DOHH2 (cell line): ENCODE measurements around the gene GPATCH3.

Experiments used
- H3F3A ChIP-seq: fragments of 200-600 bp; sonication (generic), shearing (Covaris generic); 2 replicates; pipeline ENCODE4 v1.6.0; 2016; ENCODE audit warnings: antibody characterized with exemption, mild to moderate bottlenecking; ENCODE audit not compliant: control insufficient read depth, insufficient read depth
- H3K27ac ChIP-seq: fragments of 200-600 bp; sonication (generic); 2 replicates; pipeline ENCODE4 v1.5.1; 2014; ENCODE audit warnings: low read depth, mild to moderate bottlenecking, low read length, moderate library complexity
- H3K27me3 ChIP-seq: fragments of 200-600 bp; sonication (generic); 2 replicates; pipeline ENCODE4 v1.6.1; 2014; ENCODE audit warnings: mild to moderate bottlenecking, low read length, mixed read lengths; ENCODE audit not compliant: control insufficient read depth
- H3K36me3 ChIP-seq: fragments of 200-600 bp; sonication (generic); 2 replicates; pipeline ENCODE4 v1.6.1; 2014; ENCODE audit warnings: mild to moderate bottlenecking, low read length, moderate library complexity, mixed read lengths; ENCODE audit not compliant: control insufficient read depth
- H3K4me1 ChIP-seq: fragments of 200-600 bp; sonication (generic); 2 replicates; pipeline ENCODE4 v1.6.1; 2014; ENCODE audit warnings: mild to moderate bottlenecking, low read length, mixed read lengths; ENCODE audit not compliant: control insufficient read depth
- H3K4me2 ChIP-seq: fragments of 200-600 bp; sonication (generic); 2 replicates; pipeline ENCODE4 v1.6.0; 2014; ENCODE audit warnings: mild to moderate bottlenecking, low read length, moderate library complexity
- H3K4me3 ChIP-seq: fragments of 200-600 bp; sonication (generic); 2 replicates; pipeline ENCODE4 v1.5.1; 2014; ENCODE audit warnings: mild to moderate bottlenecking, low read length, mixed read lengths
- H3K79me2 ChIP-seq: fragments of 200-600 bp; sonication (generic); 2 replicates; pipeline ENCODE4 v1.6.1; 2014; ENCODE audit warnings: mild to moderate bottlenecking, low read length, mixed read lengths; ENCODE audit not compliant: control insufficient read depth
- H3K9me2 ChIP-seq: fragments of 200-600 bp; sonication (generic); replicated peaks from 2 replicates; pipeline ENCODE4 v1.6.1; 2014; ENCODE audit warnings: mild to moderate bottlenecking, low read length, mixed read lengths; ENCODE audit not compliant: control insufficient read depth
- H3K9me3 ChIP-seq: fragments of 200-600 bp; sonication (generic); 2 replicates; pipeline ENCODE4 v1.6.1; 2014; ENCODE audit warnings: antibody characterized with exemption, low read length, mixed read lengths; ENCODE audit not compliant: control insufficient read depth, insufficient read depth
- H4K20me1 ChIP-seq: fragments of 200-600 bp; sonication (generic); 2 replicates; pipeline ENCODE4 v1.6.0; 2014; ENCODE audit warnings: low read depth, mild to moderate bottlenecking, antibody characterized with exemption, low read length, moderate library complexity; ENCODE audit not compliant: control insufficient read depth, insufficient read depth
- EZH2phosphoT487 ChIP-seq: fragments of 200-600 bp; sonication (generic); IDR thresholded peaks from 2 replicates; pipeline ENCODE4 v1.6.1; 2017; ENCODE audit warnings: borderline replicate concordance, mild to moderate bottlenecking, antibody characterized with exemption, low read length, moderate library complexity, mixed read lengths
- TF ChIP-seq, protein P1 (sequence below): fragments of 200-600 bp; sonication (generic); IDR thresholded peaks from one replicate; pipeline ENCODE4 v1.5.1; 2014; ENCODE audit warnings: antibody characterized with exemption, mild to moderate bottlenecking, low read depth, low read length; ENCODE audit not compliant: poor library complexity, severe bottlenecking

The GPATCH3 gene

DNA sequence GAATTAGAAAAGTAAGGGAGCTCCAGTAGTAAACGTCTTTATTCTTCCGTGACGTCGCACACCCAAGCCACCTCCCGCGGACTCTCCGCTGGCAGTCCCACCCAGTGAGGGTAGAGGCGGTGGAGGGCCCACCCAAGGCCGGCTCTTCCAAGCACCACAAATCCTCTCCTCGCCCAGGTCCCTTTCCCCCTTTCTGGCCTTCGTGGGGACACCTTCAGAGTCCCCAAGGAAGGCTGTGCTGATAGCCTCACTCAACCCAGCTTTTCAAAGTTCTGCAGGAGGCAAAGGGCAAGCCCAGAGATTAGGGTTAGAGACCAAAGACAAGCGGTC lies 9.8 kb downstream of the GPATCH3 start:
- no peaks in the 10 kb centered on the region for H3K9me2 ChIP-seq
- peak overlapping the region; percentile 93 for H3K4me3 ChIP-seq
- peak overlapping the region; percentile 86 for H3K4me2 ChIP-seq
- H3K27me3 ChIP-seq = no peaks in the 10 kb centered on the region
- peaks cover 31% of the 10 kb centered on the region for H3K79me2 ChIP-seq
- H4K20me1 ChIP-seq = 0 out of 2 replicates have a peak, but pooled peaks cover 9% of the 10 kb centered on the region
- H3F3A ChIP-seq = peaks cover 15% of the 10 kb centered on the region
- peaks cover 21% of the 10 kb centered on the region for H3K4me1 ChIP-seq
- peaks cover 64% of the 10 kb centered on the region for H3K36me3 ChIP-seq
- TF ChIP-seq, protein P1, sequence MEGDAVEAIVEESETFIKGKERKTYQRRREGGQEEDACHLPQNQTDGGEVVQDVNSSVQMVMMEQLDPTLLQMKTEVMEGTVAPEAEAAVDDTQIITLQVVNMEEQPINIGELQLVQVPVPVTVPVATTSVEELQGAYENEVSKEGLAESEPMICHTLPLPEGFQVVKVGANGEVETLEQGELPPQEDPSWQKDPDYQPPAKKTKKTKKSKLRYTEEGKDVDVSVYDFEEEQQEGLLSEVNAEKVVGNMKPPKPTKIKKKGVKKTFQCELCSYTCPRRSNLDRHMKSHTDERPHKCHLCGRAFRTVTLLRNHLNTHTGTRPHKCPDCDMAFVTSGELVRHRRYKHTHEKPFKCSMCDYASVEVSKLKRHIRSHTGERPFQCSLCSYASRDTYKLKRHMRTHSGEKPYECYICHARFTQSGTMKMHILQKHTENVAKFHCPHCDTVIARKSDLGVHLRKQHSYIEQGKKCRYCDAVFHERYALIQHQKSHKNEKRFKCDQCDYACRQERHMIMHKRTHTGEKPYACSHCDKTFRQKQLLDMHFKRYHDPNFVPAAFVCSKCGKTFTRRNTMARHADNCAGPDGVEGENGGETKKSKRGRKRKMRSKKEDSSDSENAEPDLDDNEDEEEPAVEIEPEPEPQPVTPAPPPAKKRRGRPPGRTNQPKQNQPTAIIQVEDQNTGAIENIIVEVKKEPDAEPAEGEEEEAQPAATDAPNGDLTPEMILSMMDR = no peak
- no peak for TF ChIP-seq EZH2phosphoT487
- peak overlapping the region; percentile 61 for H3K27ac ChIP-seq
- no peaks in the 10 kb centered on the region for H3K9me3 ChIP-seq

DNA sequence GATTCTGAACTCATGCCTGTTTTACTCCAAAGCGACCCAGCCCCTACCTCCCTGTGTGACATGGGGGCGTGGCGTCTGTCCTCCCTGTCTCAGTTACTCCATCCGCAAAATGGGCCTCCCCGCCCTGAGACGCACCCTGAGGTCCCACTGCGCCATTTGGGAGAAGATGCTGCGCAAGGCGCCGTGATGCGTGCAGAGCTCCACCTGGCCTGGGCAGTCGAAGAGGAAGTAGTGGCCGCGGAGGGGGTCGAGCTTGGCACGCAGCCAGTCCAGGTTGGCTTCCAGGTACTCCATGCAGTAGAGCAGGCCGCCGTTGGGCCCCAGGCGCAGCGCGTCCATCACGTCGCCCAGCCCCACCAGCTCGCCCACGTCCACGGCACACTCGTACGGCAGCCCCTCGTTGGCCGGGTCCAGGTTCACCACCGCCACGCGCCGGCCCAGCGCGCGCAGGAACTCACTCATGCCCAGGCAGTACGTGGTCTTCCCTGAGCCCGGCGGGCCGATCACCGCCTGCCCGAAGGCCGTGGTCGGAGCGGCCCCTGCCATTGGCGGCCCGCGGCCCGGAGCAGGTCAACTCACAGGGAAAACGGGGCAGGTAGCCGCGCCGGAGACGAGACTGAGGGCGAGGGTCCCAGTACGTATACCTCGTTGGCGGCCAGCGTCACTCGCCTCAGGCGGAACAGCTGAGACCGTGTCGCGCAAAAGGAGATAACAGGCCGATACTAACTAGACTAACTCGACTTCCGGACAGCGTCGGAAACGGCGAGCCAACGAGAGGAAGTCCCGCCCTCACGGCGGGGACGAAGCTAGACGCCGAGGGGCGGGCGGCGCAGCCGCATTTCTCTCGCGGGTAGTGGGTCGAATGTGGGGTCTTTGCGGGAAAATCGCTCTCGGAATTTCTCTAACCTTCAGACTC lies 10.5 kb downstream of the GPATCH3 start, which contains the start of gene GPN2:
GPN2 (minus strand) TSS at position 733 of the 916 bp plus-strand sequence; CDS start at position 546, 187 bp downstream.
- TF ChIP-seq EZH2phosphoT487 = no peak
- TF ChIP-seq, protein P1 = no peak
- no peaks in the 10 kb centered on the region for H3K9me2 ChIP-seq
- H3F3A ChIP-seq = peaks cover 15% of the 10 kb centered on the region
- H3K4me2 ChIP-seq = peak within 1 kb of the TSS; percentile 86
- peaks cover 68% of the 10 kb centered on the region for H3K36me3 ChIP-seq
- no peaks in the 10 kb centered on the region for H3K27me3 ChIP-seq
- peak within 1 kb of the TSS; percentile 93 for H3K4me3 ChIP-seq
- H3K9me3 ChIP-seq = no peaks in the 10 kb centered on the region
- H3K4me1 ChIP-seq = peaks cover 21% of the 10 kb centered on the region
- 0 out of 2 replicates have a peak, but pooled peaks cover 9% of the 10 kb centered on the region for H4K20me1 ChIP-seq
- peak within 1 kb of the TSS; percentile 61 for H3K27ac ChIP-seq
- peaks cover 30% of the 10 kb centered on the region for H3K79me2 ChIP-seq

DNA sequence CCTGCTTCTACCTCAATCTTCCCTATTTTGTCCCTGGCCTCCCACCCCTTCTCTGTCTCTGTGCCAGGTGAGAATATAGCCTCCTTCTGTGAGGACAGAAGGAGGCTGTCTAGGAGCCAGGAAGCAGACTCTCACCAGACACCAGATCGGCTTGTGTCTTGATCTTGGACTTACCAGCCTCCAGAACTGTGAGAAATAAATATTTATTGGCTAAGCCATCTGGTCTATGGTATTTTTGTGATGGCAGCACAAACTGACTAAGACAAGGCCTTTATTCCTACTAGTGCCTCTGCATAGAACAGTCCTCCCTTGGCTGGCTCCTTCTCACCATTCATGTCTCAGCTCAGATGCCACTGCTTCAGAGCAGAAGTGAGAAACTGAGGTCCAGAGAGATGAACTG lies 12.0 kb downstream of the GPATCH3 start:
- Histone ChIP-seq H3K9me3 (no peaks in the 10 kb centered on the region), H3F3A (peaks cover 15% of the 10 kb centered on the region), H4K20me1 (0 out of 2 replicates have a peak, but pooled peaks cover 9% of the 10 kb centered on the region), H3K79me2 (peaks cover 26% of the 10 kb centered on the region), H3K9me2 (no peaks in the 10 kb centered on the region), H3K4me3 (peak overlapping the region; percentile 93; the same call in 1 of the 2 replicates), H3K27me3 (no peaks in the 10 kb centered on the region), H3K4me1 (peaks cover 21% of the 10 kb centered on the region), H3K36me3 (peaks cover 75% of the 10 kb centered on the region), H3K27ac (no peak overlapping the region), H3K4me2 (peak overlapping the region; percentile 86)
- no peak for TF ChIP-seq EZH2phosphoT487
- TF ChIP-seq, protein P1 = no peak
